CD4-positive, alpha-beta T cell treated with Interleukin-10 for 1 hour (primary cell): Measurements from ENCODE around the gene FGF14.

Experiments
- DNase-seq: peaks from one replicate; pipeline ENCODE4 v3.0.0-alpha.2; 2020

FGF14 gene

DNA sequence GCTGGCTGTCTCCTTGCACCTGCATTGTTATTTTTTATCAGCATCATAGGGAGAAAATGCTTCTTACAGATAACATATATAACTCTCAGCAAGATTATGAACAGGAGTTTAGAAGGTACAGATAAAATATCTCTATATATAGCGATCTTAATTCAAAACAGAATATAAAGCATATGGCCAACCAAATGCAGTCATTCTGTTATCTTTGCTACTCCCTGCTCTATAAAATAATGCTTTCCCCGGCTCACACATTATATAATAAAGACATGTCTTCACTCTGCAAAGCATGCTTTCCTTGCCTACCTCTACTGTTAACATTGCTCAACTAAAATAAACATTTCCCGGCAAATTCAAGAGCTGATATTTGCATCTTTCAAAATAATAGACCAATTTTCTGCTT, 161.7 kb downstream of the FGF14 start:
- no peak for DNase-seq

DNA sequence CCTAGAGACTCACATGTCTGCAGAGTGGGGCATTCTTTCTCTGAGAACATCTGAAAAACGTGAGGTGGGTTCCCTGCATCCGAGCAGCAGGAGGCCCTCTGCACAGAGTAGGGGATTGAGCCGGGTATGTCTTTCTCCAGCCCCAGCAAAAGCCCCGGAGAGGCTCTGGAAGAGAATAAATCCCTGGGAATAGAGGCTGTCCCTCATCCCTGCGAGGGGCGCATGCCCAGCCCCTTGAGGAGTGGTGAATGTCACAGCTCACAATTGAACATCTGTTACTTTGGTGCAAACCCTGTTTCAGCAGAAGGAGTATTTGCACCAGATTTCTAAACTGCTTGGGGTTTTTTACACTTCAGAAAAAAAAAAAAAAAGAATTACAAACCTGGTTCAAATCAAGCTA, 164.6 kb downstream of the FGF14 start:
- no peak for DNase-seq

DNA sequence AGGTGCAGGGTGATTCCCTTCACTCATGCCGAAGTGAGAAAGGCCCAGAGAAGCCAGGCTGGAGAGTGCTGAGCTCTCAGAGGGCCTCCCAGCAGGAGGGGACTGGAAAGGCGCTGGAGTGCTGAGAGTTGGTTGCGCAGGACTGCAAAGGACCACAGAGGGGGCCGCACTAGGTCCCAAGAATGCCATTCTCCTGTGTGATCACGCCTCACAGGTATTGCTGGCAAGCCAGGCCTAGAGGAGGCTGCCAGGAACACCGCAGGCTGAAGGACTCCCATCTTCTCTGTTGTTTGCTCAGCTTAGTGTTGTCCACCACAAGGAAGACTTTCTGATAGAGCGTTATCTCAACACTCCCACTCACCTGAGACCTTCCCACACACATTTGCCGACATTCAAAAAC, 165.0 kb downstream of the FGF14 start:
- no peak for DNase-seq

DNA sequence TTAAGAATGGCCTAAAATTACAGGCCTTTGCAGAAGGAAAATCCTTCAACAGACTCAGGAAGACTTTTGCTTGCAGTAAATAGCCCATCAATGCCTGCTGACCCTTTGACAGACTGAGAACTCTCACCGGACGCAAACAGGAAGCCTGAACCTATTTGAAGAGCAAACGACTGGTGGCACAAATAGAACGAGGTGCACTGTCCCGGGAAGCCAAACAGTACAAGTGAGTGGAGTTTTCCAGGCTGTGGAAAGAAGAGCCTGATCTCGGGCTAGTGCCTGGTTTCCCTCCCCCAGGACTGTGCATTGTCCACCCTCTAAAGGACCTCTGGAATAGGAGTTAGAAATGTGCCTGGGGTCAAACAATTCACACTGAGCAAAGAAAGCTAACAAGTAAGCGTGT, 165.5 kb downstream of the FGF14 start:
- no peak for DNase-seq

DNA sequence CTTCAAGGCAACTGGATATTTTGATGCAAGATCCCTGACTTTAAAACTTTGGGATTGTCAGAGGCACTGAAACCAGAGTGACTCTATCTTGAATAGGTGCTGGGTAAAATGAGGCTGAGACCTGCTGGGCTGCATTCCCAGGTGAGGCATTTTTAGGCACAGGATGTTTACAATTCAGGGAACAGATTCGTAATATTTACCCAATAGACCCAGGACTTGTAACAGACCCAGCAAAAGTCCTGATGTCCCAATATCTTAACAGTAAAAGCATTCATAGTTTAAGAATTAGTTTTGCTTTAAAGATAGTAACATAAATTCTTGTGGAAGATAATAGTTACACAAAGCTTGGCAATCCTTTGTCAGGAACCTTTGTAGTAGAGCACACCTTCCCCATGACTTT, 166.2 kb downstream of the FGF14 start:
- no peak for DNase-seq

DNA sequence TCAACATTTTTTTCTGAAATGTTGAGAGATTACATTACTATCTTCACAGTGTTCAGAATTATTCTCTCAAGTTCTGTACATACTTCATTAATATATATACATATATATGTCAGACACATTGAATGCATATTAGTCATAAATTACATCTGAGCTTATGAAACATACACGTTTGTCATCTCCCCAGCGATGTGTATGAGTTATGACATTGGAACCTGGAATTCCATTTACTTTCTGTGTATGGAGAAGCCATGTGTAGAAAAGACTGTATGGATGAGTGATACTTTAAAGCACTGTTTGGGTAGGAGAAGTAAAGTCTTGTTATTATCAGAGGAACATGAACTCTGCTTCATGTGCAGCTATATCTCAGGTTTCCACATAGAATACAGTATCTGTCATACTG, 167.2 kb downstream of the FGF14 start:
- no peak for DNase-seq

- DNase-seq = no peak
These were observed 168.2 kb downstream of the FGF14 start for GRCh38 chr13:102233566-102234208.

DNA sequence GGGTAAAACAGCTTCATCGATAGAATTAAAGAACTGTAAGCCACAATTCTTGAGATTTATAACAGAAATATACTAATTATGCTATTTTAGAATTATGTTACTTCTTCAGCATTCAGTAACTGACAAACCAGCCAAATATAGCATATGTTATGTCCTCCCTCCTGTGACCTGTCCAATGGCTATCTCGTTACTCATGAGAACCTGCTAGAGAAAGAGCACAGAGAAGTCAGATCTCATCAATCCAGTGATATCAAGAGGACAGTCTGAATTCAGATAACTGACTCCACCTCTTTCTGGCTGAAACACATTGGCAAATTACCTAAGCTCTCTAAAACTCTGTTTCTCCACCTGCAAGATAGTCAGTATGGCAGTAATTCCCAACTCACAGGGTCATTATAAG, 170.4 kb downstream of the FGF14 start:
- DNase-seq = no peak

DNA sequence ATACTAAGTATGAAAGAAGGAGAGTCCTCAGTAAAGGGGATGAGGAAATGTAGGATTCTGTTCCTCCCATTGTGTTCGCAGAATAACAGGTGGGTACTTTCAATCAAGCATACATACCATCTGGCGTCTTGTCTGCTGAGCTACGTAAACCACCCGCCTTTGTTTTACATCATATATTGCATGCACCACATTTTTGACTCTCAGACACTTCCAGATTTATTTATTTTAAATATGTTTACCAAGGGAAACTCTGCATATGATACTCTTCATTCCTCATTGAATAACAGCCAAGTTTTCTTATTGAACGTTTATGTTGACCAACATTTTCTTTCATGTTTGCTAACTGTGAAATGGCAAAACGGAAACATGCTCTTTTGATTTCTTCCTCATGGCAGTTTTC, 174.1 kb downstream of the FGF14 start:
- DNase-seq = no peak

- DNase-seq = no peak
These were observed 175.3 kb downstream of the FGF14 start for GRCh38 chr13:102226591-102226990.

- no peak for DNase-seq
These were observed 176.0 kb downstream of the FGF14 start for GRCh38 chr13:102225892-102226291.

DNA sequence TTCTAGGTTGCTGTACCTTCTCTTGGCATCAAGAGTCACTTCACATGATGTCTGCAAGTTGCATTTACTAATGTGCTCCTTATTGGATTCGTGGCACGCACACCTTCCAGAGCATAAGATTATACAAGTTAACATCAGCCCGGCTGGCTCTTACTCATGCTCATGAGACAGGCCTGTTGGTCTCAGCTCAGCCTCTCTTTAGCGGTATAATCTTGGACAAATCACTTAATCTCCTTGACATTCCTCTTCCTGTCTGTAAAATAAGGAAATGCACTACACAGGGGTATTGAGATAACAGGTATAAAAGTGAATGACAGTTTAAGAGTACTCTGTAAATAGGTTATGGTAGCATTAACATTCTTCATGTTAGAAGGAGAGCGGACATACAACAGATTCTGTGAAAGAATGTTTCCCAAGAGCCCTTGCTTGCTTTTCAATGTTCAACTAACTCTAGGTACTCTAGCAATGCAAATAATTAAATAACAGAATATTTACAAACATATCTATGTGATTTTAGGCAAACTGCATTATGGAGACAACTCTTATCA, 181.1 kb downstream of the FGF14 start:
- no peak for DNase-seq

DNA sequence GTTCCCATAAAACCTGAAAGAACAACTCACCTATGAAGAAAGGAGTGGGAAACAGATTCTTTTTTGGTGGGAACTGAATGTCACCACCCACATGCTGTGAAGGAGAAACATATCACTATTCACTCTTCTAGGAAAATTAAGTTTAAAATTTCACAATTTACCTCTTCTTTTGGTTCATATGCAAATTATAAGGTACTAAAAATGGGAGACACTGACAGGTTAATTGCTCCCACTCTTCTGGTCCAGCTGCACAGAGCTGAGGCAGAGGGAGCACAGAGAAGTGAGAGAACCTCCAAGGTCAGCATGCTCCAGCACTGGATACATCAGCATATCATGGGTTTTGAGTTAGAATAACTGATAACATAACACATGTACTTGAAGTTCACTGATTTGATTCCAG, 186.9 kb downstream of the FGF14 start:
- no peak for DNase-seq

- no peak for DNase-seq
These were observed 189.1 kb downstream of the FGF14 start for GRCh38 chr13:102212729-102213128.

DNA sequence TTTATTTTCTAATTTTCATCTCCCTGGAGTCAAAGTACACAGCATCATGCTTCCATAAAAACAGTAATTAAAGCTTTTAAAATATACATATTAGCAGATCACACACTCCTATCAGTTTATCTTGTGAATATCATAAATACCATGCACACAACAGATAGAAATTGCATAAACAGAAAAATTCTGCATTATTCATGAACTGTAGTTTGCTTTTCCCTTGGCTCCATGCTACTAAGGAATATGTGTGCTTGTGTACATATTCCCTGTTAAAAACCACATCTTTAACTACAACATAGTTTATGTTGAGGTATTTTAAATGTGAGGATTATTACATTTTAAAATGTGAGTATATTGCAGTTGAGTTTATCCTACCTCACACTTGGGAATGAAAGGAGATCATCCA, 193.5 kb downstream of the FGF14 start:
- no peak for DNase-seq

DNA sequence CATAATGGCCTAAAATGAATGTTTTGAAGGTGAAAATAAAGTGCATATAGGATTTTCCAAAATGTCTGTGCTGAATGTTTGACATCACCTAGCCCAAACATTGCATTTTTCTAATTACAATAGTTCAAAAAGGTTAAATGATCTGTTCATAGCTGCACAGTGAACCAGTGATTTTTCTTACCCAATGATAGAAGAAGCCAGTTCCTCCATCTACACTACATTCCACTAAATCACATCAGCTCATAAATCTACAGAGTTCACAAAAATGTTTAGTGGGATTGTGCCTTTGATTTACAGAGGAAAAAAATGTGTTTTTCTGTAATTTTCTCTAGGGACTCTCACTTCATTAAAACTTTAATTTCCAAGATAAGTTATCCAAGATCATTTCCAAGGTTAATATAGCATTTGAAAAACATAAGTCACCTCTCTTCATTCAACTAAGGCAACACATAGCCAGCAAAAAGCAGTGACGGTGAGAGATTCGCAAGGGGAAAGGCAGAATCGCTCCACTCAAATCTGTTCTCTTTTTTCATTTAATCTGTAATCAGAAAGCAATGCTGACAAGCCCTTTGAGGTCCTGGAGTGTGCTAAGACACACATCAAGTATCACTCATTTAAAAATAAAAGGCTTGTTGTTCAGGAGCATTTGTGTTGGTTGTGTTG, 194.0 kb downstream of the FGF14 start:
- no peak for DNase-seq

DNA sequence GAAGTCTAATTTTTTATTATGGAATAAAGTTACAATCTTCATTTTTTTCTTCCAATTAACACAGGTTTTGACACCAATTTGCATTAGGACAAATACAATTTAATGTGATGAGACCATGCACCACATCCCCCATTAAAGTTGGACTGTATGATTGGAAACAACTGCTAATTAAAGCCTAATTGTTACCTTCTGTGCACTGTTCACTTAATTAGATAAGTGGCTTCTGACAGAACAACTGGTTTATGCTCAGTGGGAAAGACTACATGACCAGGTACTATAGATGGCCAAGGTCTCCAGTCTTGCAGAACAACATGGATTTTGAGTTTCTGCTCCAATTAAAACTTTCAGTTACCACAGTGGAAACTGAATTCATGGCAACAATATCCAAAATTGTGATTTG, 198.1 kb downstream of the FGF14 start:
- no peak for DNase-seq

DNA sequence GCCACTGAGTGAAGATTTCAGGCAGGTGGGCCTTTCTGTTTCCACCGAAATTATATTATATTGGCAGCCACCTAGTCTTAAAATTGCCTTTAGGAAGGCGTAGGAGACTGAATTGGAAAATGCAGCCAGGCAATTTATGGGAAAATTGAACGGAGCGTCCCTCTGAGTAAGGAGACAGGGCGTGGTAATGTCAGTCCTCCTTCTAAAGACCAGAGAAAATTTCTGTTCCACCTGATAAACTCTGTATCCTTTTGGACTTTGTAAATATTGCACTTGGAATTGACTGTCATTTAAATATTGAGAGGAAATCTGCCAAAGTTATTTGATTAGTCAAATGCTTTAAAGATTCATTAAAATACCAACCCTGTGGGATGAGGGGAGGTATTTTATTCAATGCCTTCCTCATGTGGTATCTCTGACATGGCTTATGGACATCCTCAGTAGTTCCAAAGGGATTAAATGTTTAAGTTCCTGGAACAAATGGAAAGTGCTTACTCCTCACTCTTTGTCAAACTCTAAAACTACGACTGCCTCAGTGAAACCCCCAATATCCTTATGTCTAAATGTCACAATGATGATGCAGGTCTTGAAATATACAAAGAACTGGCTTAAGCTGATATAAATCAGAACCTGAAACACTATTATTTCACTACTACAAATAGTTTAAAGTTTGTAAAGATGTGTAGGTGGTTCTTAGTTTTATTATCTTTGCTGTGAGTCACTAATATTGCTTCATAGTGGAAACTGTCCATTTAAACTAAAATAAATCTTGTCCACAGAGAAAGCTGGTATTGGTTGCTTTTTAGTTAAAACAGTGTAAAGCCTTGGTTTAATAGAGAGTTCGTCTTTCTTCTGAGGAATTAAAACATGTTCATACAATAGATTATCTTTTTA, 203.2 kb downstream of the FGF14 start:
- no peak for DNase-seq

DNA sequence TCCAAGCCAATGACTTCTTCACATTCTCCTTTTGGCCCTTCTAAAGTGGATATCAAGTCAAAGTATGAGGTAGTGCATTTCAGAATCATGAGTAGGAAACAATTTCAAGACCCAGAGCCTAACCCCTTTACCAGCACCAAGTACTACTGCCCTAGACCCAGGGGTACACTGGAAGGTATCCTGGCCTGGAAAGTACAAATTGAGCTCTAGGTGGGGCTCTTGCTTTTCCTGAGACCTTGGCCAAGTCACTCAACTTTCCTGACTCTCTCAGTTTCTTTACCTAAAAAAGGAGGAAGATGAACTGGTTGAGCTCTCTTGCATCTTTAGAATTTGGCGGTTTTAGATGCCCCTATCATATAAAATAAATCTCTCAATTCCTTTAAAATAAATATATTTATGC, 204.7 kb downstream of the FGF14 start:
- no peak for DNase-seq

DNA sequence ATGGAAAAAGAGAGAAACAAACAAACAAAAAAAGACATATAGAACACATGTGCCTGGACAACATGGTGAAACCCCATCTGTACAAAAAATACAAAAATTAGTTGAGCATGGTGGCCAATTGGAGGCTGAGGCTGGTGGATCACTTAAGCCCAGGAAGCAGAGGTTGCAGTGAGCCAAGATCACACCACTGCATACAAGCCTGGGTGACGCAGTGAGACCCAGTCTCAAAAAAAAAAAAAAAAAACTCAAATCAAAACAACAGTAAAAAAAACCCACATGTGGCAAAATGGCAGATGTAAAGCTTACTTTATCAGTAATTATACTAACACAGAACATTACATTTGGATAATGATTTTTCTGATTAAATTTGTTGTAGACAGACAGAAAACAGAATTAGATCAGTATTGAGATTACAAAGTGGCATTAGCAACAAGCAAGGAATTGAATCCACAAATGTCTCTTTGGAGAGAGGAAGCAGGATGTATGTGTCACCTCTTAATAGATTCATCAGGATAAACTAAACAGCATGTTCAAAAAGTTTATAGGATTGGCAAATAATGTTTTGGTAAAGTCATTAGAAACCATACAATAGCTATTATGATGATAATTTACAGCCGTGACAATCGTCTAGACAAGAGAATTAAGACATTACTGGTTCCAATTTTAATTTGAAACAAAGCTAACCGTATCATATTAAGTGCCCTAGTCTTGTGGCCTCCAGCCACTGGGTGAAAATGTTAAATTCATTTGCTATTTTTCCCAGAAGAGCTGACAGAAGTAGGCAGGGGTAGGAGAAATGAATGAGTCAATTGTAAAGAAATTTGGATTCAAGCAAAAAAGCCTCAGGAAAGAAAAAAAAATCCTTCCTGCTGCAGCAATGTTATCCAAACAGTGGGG, 206.0 kb downstream of the FGF14 start:
- DNase-seq = no peak

DNA sequence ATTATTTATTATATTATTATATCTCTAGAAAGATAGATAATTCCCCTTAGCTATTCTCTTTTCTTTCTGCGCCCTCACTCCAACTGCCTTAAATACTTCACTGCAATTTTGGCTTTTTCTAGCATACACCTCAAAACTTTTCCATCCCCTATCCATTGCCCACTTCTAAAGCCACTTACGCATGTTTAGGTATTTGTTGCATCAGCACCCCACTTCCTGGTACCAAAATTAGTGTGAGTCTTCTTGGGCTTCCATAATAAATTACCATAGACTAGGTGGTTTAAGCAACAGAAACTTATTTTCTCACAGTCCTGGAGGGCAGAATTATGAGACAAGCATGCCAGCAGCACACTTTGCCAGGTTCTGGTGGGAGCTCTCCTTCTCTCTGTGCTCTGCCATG, 209.0 kb downstream of the FGF14 start:
- no peak for DNase-seq

DNA sequence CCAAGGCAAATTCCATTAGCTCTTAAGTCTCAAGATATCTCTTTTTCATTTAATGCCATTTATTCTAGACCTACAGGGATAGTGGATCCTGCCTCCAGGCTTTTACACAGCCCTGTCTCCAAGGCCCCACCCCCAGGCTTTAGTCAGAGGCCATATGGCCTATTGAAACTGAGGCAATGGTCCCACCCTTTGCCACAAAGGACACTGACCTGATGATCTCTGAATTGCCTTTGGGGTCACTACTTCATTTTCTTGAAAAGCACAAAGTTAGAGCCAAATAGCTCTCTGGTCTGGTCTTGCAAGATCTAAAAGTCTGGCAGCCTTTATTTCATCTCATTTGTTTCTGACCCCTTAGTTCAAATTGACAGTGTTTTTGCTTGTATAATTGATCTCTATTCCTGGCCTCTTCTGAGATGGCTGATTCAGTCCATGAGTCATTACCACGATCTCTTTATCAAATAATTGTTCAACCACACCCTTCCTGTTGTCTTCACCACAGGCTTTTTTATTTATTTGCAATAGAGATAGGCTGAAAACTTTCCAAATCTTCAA, 209.8 kb downstream of the FGF14 start:
- DNase-seq = no peak
